SU-DHL-6 (cell line): ENCODE measurements around the gene LRFN2.

ENCODE experiments used
- EZH2phosphoT487 ChIP-seq: fragments of 200-600 bp; sonication (generic), shearing (Covaris generic); conservative IDR thresholded peaks from 2 replicates; pipeline ENCODE4 v1.6.1; 2018; ENCODE audit warnings: mild to moderate bottlenecking, antibody characterized with exemption, low read length, moderate library complexity, mixed read lengths
- TF ChIP-seq, protein P1 (sequence below): fragments of 200-600 bp; sonication (generic); IDR thresholded peaks from one replicate; pipeline ENCODE4 v1.5.1; 2017; ENCODE audit warnings: antibody characterized with exemption, mild to moderate bottlenecking, low read length, moderate library complexity; ENCODE audit not compliant: insufficient read depth, poor library complexity, severe bottlenecking

DNA sequence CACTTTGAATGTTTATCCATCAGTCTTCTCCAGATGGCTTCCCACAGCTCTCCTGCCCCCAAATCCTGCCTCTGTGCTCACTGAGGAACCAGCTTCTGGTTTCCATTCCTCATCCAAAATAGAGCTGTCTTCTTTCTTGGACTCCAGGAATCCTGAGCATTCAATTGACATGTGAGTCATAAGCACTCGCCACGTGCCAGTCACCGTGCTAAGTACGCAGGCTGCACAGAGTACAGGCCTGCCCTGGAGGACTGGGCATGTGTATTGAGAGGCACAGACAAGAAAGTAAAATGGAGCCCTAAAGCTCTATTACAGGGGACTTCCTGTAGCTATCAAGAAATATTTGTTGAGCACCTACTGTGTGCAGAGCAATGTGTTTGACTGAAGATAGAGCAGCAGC, 39.7 kb upstream of the LRFN2 start:
- TF ChIP-seq, protein P1, sequence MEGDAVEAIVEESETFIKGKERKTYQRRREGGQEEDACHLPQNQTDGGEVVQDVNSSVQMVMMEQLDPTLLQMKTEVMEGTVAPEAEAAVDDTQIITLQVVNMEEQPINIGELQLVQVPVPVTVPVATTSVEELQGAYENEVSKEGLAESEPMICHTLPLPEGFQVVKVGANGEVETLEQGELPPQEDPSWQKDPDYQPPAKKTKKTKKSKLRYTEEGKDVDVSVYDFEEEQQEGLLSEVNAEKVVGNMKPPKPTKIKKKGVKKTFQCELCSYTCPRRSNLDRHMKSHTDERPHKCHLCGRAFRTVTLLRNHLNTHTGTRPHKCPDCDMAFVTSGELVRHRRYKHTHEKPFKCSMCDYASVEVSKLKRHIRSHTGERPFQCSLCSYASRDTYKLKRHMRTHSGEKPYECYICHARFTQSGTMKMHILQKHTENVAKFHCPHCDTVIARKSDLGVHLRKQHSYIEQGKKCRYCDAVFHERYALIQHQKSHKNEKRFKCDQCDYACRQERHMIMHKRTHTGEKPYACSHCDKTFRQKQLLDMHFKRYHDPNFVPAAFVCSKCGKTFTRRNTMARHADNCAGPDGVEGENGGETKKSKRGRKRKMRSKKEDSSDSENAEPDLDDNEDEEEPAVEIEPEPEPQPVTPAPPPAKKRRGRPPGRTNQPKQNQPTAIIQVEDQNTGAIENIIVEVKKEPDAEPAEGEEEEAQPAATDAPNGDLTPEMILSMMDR: no peak
- no peak for TF ChIP-seq EZH2phosphoT487
